NCI-H1092 (cell line): ENCODE measurements around the gene INTS11.
"Not testable (repeated sequence)": the region's sequence is repeated elsewhere in the genome, so short reads cannot be mapped to it uniquely, and the experiment has no call there.

ENCODE experiments used
- DNase-seq: peaks from one replicate; lab custom pipeline; 2025; lab: John Stamatoyannopoulos, UW

The INTS11 gene

GRCh38 chr1:1329304-1330210 is 5.1 kb upstream of the INTS11 start:
- no peak for DNase-seq

DNA sequence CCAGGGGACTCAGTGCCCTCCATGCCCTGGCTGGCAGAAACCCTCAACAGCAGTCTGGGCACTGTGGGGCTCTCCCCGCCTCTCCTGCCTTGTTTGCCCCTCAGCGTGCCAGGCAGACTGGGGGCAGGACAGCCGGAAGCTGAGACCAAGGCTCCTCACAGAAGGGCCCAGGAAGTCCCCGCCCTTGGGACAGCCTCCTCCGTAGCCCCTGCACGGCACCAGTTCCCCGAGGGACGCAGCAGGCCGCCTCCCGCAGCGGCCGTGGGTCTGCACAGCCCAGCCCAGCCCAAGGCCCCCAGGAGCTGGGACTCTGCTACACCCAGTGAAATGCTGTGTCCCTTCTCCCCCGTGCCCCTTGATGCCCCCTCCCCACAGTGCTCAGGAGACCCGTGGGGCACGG is 3.8 kb upstream of the INTS11 start:
- DNase-seq: no peak

DNA sequence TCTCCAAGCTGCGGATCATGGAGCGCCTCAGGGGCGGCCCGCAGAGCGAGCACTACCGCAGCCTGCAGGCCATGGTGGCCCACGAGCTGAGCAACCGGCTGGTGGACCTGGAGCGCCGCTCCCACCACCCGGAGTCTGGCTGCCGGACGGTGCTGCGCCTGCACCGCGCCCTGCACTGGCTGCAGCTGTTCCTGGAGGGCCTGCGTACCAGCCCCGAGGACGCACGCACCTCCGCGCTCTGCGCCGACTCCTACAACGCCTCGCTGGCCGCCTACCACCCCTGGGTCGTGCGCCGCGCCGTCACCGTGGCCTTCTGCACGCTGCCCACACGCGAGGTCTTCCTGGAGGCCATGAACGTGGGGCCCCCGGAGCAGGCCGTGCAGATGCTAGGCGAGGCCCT is 2.8 kb upstream of the INTS11 start:
- no peak for DNase-seq

DNA sequence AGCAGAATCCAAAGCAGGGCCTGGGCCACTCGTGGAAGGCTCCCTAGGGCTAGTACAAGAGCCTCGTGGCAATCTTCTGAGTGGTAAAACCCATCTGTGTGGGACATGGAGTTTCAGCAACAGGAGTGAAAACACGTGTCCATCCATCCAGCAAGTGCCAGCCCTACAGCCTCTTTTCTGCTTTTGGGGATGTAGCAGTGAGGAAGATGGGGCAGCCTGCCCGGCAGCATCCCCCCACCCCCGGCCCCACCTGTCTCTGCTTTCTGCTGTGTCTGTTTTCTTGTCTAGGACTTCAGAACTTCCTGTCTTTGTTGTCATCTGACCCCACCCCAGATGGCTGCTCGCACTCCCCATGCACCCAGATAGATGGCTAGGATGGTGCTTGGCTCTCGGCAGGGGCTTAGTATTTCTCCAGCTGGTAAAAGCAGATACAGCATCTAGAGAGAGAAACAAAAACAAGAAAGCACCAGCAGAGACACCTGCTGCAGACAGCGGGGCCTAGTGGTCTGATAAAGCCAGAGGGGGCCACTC is 1.7 kb upstream of the INTS11 start:
- DNase-seq: no peak

DNA sequence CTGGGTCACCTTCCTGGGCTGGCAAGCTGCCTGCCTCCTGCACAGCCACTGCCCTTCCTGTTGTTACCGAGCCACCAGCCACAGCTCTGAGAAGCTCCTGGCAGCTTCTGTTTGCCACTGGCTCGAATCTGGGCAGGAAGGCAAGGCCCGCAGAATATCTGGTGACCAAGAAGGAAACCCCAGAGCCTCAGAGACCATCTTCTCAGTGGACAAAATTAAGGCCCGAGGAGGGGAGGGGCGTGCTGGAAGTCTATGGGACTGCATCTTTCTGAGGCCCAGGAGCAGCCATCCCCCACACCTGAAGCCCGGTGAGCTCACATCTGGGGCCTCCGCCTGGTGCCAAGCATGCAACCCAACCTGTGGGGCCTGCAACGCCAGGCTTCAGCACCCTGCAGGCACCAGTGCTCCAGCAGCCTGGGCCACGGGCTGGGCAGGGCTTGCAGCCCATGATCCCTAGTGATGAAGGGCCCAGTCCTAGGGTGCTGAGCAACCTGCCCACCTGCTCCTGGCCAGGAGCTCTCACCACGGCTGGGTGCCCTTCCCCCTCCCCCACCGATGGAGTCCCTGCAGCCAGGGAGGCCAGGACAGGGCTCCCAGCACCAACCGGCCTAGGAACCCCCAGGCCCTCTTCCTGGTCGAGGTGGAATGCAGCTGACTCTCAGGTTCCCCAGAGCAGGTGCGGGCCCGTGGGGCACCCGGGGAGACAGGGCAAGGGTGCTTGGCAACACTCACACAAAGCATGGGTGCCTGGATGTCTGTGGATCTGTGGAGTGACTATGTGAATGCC is 1.0 kb upstream of the INTS11 start:
- DNase-seq: no peak

DNA sequence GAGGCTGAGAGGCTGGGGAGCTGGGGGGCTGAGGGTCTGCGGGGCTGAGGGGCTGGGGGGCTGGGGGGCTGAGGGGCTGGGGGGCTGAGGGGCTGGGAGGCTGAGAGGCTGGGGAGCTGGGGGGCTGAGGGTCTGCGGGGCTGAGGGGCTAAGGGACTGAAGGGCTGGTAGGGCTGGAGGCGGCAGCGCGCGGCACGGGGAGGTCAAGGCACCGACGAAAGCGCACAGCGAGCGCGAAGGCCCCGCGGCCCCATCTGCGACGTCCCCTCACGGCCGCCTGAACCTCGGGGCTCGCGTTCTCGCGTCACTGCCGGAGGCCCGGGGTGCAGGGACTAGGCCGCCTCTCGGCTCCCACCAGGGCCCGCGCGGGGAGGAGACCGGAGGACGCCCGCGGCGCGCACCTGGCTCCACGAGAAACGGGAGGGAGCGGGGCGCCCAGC is 356 bp downstream of the INTS11 start:
- DNase-seq: no peak

DNA sequence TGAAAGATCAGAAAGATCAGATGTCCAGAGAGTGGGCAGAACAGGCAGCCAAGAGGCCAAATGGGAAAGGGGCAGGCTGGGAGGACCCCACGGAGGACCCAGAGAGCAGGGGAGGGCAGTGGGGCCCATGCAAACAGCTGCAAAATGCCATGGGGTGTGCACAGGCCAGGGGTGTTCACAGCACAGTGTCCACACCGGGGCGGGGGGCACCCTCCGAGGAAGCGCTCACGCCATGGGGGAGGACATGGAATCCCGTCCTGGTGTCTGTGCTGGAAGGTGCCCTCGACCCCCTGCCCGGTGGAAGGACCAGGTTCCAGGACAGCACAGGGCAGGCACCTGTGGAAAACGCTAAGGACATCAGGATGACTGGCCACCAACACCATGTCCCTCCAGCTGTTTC is 1.5 kb downstream of the INTS11 start:
- no peak for DNase-seq

DNA sequence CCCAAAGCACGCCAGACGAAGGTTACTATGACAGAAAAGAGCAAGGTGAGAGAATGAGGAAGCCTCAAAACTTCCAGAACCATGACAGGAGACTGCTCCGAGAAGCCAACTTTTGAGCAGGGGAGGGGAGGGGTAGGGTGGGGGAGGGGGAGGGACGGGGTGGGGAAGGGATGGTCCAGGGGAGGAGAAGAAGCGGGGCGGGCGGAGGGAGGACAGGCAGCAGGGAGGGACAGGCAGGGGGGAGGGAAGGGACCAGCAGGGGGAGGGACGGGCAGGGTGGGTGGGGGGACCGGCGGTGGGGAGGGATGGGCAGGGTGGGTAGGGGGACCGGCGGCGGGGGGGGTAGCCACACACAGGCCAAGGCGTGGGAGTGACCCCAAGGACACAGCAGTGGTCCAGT is 2.0 kb downstream of the INTS11 start:
- DNase-seq: no peak

DNA sequence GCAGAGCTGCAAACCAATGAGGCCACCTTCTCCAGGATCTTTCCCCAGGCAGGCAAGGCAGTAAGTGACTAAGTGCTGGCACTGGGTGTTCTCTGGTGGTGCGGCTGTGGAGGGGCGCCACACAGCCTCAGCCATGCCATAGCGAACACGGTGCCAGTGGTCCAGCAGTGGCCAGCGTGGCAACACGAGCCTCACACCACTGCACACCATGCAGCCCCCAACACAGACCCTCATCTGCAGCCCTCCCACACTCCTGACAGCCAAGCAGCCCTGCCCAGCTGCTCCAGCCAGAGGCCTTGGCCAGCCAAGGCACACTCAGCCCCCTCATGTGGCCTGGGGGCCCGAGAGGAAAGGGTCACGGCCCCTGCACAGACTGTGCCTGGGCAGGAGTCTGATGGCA is 3.0 kb downstream of the INTS11 start:
- DNase-seq: no peak

DNA sequence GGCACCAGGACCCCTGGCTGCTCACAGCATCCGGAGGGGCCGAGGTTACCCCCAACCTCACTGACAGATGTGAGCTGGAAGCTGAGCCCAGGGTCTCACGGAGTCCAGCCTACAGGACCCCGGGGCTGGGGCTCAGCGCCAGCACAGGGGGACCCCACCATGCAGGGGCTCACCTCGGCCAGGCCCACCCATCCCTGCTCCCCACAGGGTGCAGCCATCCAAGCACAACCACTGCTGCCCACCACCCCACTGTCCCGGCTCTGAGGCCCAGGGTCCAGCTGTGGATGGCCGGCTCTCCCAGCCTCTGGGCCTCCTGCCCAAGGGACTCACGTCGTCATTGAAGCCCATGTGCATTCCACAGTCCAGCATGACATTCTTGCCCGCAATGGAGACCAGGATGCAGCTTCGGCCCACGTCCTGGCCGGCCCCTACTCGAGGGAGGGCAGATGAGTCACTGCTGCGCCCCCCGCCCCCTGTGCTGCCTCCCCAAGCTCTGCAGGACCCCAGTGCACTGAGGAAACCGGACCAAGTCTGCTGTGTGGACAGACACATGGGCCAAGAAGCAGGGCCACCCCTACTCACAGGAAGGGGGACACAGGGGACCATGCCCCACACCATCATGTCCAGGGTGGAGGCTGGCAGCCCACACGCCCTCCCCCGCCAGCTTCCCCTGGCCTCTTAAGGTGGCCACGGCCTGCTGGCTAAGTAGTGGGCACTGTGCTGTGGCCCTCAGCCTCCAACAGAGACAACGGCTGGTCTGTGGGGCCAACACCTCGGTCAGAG is 3.6 kb downstream of the INTS11 start:
- DNase-seq: no peak

DNA sequence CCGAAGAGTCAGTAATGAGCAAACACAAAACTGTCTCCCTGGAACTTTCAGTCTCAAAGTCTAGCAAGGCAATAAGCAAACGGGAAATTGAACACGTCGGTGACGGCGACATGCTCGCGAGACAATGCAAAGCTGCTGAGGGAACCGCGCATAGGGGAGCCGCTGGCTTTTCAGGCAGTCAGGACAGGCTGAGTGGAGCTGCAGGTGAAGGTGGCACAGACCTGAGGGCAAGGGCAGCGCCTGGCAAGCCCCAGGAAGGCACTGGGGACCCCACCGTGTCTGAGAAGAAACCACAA is 4.9 kb downstream of the INTS11 start:
- no peak for DNase-seq

DNA sequence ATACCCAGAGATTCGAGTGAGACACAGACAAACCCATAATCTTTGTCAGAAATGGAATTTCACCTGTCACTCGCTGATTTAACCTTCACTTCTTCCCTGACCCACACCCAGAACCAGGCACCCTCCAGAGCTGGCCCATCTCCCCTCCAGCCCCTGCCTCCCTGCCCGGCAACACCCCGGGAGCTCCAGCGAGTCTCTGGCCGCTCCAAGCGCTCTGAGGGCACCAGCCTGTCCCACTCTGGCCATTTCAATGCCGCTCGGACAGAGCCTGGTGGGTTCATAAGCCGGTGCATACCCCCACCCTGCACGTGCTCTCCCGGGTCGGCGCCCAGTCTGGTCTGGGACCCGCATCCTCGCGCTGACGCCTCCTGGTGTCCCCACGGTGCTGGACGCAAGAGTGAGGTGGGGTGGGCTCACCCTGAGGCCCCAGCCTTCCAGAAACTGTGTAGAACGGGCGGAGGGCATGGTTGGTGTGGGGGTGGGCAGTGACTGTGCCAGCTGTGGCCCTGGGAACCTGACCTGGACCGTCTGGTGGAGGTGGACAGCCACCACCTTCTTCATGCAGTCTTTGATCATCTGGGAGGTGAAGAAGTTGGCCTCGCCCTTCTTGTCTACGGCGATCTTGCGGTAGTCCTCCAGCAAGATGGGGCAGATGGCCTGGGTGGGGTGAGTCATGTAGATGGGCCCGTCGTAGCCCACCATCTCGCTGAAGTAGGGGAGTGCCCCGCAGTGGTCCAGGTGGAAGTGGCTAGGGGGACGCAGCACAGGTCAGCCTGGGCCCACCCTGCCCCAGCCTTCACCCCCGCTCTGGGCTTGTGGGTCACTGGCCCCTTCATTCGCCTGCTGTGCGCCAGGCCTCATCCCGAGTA is 5.4 kb downstream of the INTS11 start:
- no peak for DNase-seq

- peak; percentile 35 for DNase-seq
Observed at GRCh38 chr1:1318131-1318652, 6.3 kb downstream of the INTS11 start.

- DNase-seq: no peak
Observed at GRCh38 chr1:1317420-1317819, 7.0 kb downstream of the INTS11 start.

- not testable (repeated sequence) for DNase-seq
Observed at GRCh38 chr1:1316199-1316598, 8.3 kb downstream of the INTS11 start.

DNA sequence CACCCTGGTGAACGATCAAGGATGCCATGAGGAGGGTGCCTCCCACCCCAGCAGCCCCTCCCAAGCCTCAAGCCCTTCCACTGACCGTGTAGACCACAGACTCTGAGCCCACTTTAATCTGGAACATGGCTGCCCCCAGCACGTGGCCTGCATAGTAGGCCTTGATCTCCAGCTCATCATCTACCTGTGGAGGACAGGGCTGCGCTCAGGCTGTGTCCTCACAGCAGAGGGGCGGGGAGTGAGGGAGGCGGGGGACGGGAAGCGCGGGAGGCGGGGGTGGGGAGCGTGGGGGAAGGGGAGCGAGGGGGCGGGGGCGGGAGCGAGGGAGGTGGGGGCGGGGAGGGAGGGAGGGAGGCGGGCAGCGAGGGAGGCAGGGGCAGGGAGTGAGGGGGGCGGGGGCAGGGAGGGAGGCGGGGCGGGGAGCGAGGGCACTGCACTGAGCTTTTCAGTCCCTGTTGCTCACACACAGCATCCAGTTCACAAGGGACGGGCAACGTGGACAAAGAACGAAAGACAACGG is 9.0 kb downstream of the INTS11 start:
- no peak for DNase-seq

DNA sequence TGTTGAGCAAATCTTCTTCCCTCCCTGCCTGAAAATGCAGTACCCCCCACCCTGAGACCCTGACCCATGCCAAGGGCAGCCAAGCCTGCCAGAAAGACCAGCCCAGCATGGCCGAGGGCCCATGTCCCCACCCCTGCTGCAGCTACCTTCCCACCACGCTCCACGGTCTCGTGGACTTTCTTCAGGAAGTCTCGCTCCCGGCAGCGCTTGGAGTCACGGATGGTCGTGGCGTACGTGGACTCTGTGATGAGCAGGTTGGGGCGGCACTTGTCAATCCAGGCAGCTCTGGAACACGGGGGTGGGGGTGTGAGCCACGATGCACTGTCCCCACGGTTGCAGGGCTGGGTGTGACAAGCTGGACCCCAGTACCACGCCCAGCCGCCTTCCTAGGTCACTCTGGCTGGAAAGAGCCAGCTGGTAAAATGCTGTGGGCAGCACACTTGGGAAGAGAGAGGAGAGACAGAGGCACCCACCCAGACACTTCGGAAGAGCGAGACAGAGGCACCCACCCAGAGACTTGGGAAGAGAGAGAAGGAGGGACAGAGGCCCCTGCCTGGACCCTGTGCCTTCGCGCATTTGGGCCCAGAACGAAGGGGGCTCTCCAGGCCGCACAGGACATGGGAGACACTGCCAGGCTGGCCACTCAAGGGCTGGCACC is 9.7 kb downstream of the INTS11 start:
- no peak for DNase-seq

DNA sequence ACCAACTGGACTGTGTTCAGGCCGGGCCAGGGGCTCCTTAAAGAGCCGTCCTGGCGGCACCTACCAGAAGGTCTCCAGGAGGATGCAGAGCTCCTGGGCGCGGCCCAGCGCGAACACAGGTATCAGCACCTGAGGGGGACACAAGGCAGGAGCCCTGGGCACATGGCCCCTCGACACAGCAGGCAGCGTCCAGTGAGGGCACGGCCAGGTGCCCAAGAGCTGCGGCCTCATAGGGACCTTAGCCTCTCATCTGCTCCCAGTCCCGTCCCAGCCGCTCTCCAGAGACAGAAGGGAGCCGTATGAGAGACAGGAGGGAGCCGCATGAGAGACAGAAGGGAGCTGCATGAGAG is 10.2 kb downstream of the INTS11 start:
- DNase-seq: no peak

DNA sequence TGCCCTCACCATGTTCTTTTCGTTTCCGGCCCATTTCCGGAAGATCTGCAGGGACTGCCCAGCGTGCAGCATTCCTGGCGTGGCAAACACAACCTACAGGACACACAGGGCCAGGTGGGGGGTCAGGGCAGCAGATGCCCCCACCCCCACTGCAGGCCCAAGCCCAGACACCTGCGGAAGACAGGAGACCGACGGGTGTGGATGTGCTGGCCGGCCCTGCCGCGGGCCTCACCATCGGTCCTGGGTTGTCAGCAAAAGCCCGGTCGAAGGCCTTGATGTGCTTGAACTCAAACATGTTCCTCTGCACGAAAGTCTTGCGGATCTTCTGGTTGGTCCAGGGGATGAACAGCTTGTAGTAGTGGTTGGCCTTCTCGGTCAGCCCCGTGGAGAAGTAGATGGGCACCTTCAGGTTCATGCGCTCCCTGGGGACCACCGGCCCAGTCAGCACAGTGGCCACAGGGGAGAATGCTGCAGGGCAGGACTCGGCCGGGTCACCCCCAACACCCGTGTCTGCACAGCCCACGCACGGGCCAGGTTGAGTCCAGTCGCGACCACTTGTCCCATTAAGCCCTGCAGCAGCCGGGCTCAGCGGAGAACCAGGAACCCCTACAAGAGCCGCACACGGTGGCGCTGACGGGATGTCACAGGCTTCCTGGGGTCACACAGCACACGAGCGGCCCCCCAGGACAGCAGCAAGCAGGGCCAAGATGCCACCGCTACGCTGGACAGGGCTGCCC is 10.8 kb downstream of the INTS11 start:
- no peak for DNase-seq
